NT2/D1 (cell line): ENCODE measurements around the gene AKIRIN1.

Experiments used
- SUZ12 ChIP-seq: IDR thresholded peaks from 2 replicates; pipeline ENCODE4 v1.6.1; 2011; ENCODE audit not compliant: insufficient read length, insufficient read depth; ENCODE audit errors: extremely low read depth
- YY1 ChIP-seq: IDR thresholded peaks from 2 replicates; pipeline ENCODE4 v1.6.1; 2011; ENCODE audit not compliant: insufficient read length, insufficient read depth
- ZNF274 ChIP-seq: IDR thresholded peaks from 2 replicates; pipeline ENCODE4 v1.6.1; 2011; ENCODE audit warnings: mild to moderate bottlenecking, low read depth, low read length

GRCh38 chr1:38942664-38943428 lies 48.2 kb upstream of the AKIRIN1 start:
- no peak for TF ChIP-seq YY1
- no peak for TF ChIP-seq ZNF274
- TF ChIP-seq SUZ12: no peak
